ENCODE results near the gene VWA7.
A peak's percentile ranks its signal among the peaks of the same experiment; 100 is the strongest.
"Not testable (repeated sequence)": the region's sequence is repeated elsewhere in the genome, so short reads cannot be mapped to it uniquely, and the experiment has no call there.

VWA7 gene

GRCh38 chr6:31821301-31822035 is 44.3 kb upstream of the VWA7 start:
- peak; percentile 81 for DNase-seq (ENCODE audit: low read depth)
- H3K4me3 ChIP-seq (ENCODE audit: low read depth, low read length), result peak overlapping the region; percentile 74
- TF ChIP-seq CTCF (IDR thresholded peaks at IDR 0.05; ENCODE audit: low read depth, low read length) (no peak), MYC (IDR thresholded peaks at IDR 0.05; ENCODE audit: low read depth, low read length) (no peak), POLR2A (IDR thresholded peaks at IDR 0.05; ENCODE audit: extremely low read depth, insufficient read length) (peak; percentile 35)

GRCh38 chr6:31820399-31820798 is 43.3 kb upstream of the VWA7 start:
- not testable (repeated sequence) for H3K4me3 ChIP-seq (ENCODE audit: low read depth, low read length); DNase-seq (ENCODE audit: low read depth)

GRCh38 chr6:31819871-31820299 is 42.8 kb upstream of the VWA7 start:
- DNase-seq (ENCODE audit: low read depth), result no peak
- H3K4me3 ChIP-seq (ENCODE audit: low read depth, low read length), result peak overlapping the region; percentile 4
- TF ChIP-seq MAX (IDR thresholded peaks at IDR 0.05; ENCODE audit: low read depth, low read length), result no peak
- TF ChIP-seq POLR2A (IDR thresholded peaks at IDR 0.05; ENCODE audit: extremely low read depth, insufficient read length), result no peak
- no peak for TF ChIP-seq CTCF (IDR thresholded peaks at IDR 0.05; ENCODE audit: low read depth, low read length)
- TF ChIP-seq MYC (IDR thresholded peaks at IDR 0.05; ENCODE audit: low read depth, low read length), result no peak

GRCh38 chr6:31817929-31818511 is 40.9 kb upstream of the VWA7 start:
- DNase-seq (ENCODE audit: low read depth), result not testable (repeated sequence)
- H3K4me3 ChIP-seq (ENCODE audit: low read depth, low read length), result peak overlapping the region; percentile 89

- peak overlapping the region; percentile 89 for H3K4me3 ChIP-seq (ENCODE audit: low read depth, low read length)
- DNase-seq (ENCODE audit: low read depth), result peak; percentile 62
These were observed 40.2 kb upstream of the VWA7 start for GRCh38 chr6:31817133-31817928.

GRCh38 chr6:31815025-31815838 is 38.1 kb upstream of the VWA7 start, which contains the start of the genes HSPA1A and HSPA1L:
HSPA1A (plus strand) TSS chr6:31815543; CDS start chr6:31815757, 214 bp downstream.
HSPA1L (minus strand) TSS chr6:31815283; CDS start chr6:31811972, 3,311 bp downstream.
- TF ChIP-seq POLR2A (IDR thresholded peaks at IDR 0.05; ENCODE audit: extremely low read depth, insufficient read length) (no peak), MAX (IDR thresholded peaks at IDR 0.05; ENCODE audit: low read depth, low read length) (no peak), MYC (IDR thresholded peaks at IDR 0.05; ENCODE audit: low read depth, low read length) (no peak), CTCF (IDR thresholded peaks at IDR 0.05; ENCODE audit: low read depth, low read length) (no peak)
- peak within 1 kb of the TSS; percentile 70 for H3K4me3 ChIP-seq (ENCODE audit: low read depth, low read length)
- DNase-seq (ENCODE audit: low read depth), result peak; percentile 94

- DNase-seq (ENCODE audit: low read depth), result peak; percentile 94
- peak overlapping the region; percentile 70 for H3K4me3 ChIP-seq (ENCODE audit: low read depth, low read length)
- TF ChIP-seq POLR2A (IDR thresholded peaks at IDR 0.05; ENCODE audit: extremely low read depth, insufficient read length), result no peak
- no peak for TF ChIP-seq CTCF (IDR thresholded peaks at IDR 0.05; ENCODE audit: low read depth, low read length)
- TF ChIP-seq MAX (IDR thresholded peaks at IDR 0.05; ENCODE audit: low read depth, low read length), result no peak
- TF ChIP-seq MYC (IDR thresholded peaks at IDR 0.05; ENCODE audit: low read depth, low read length), result no peak
These were observed 37.5 kb upstream of the VWA7 start for GRCh38 chr6:31814677-31815024.
